H1 (cell line): ENCODE measurements around the gene XPNPEP3. TPM values are rescaled to one million over a fixed set of nuclear protein-coding genes. Genes with fewer than 3 reads are reported as not detected.

ENCODE experiments used
- ATF3 ChIP-seq: IDR thresholded peaks from 2 replicates; pipeline ENCODE4 v1.6.1; 2011; ENCODE audit warnings: low read depth, mild to moderate bottlenecking, low read length; ENCODE audit not compliant: insufficient read depth
- CEBPB ChIP-seq: IDR thresholded peaks from 2 replicates; pipeline ENCODE4 v1.6.1; 2012; ENCODE audit warnings: low read depth, low read length
- CHD1 ChIP-seq: IDR thresholded peaks from 2 replicates; pipeline ENCODE4 v1.6.1; 2012; ENCODE audit warnings: low read depth, low read length, improper control_type of control experiment
- MAFK ChIP-seq: IDR thresholded peaks from 2 replicates; pipeline ENCODE4 v1.6.1; 2012; ENCODE audit warnings: low read depth, mild to moderate bottlenecking, improper control_type of control experiment, low read length
- NANOG ChIP-seq: IDR thresholded peaks from 2 replicates; pipeline ENCODE4 v1.6.1; 2011; ENCODE audit warnings: low read length, low read depth, mild to moderate bottlenecking, inconsistent platforms; ENCODE audit not compliant: insufficient read depth, poor library complexity, severe bottlenecking
- RFX5 ChIP-seq: IDR thresholded peaks from 2 replicates; pipeline ENCODE4 v1.6.1; 2011; ENCODE audit warnings: low read depth, low read length, improper control_type of control experiment, borderline replicate concordance
- SIN3A ChIP-seq, 2 experiments: IDR thresholded peaks in 1 of 2; conservative IDR thresholded peaks in 1 of 2; 2 replicates each; pipeline ENCODE4 v1.6.1; 2011 to 2012; ENCODE audit warnings: low read length in 2 of 2, improper control_type of control experiment in 1 of 2, low read depth in 1 of 2, mild to moderate bottlenecking in 1 of 2
- polyA plus RNA-seq, 7 experiments: library from polyadenylated mRNA; depleted of rRNA in 3 of 7; stranded (reverse) in 5 of 7; unstranded in 2 of 7; fragments of >200 nt in 5 of 7; fragments of 200-250 nt in 2 of 7; gene quantifications; 1 replicate in 5 of 7; 2 replicates in 1 of 7; 4 replicates in 1 of 7; pipeline versions ENCODE4 v1.2.1 to v1.2.3, GENCODE V29; 2011 to 2013; ENCODE audit warnings: missing spikeins in 2 of 7, mixed read lengths in 2 of 7
- total RNA-seq: library from RNA; stranded (reverse); fragmentation: NEBNext Ultra II Directional; extraction: Animal tissue kit (Norgen Biotek cat#: 25700); gene quantifications from 2 replicates; pipeline ENCODE4 v1.2.1, GENCODE V29; 2021
- TF ChIP-seq, protein P1 (sequence below): IDR thresholded peaks from 2 replicates; pipeline ENCODE4 v1.6.1; 2012; ENCODE audit warnings: inconsistent platforms

The XPNPEP3 gene
- total and polyA plus RNA-seq, 2 of the 8 experiments (the other 6 are each of a cell fraction or from before 2014, with no cell fraction given): 25.8 to 29.2 TPM

DNA sequence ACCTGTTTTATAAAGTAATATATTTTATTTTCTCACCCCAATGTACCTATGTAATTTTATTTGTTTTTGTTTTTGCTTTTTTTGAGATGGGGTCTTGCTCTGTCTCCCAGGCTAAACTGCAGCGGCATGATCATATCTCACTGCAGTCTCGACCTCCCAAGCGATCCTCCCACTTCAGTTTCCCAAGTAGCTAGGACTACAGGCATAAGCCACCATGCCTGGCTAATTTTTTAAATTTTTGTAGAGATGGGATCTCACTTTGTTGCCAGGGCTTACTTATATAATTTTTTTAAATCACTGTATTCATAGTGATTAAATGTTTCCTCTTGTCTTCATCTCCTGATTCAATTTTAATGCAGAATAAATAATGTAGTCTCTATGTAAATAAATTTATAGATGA lies 18.2 kb downstream of the XPNPEP3 start (continued):
- TF ChIP-seq SIN3A (conservative IDR thresholded peaks at IDR 0.05 in 1 of 2, IDR thresholded peaks at IDR 0.05 in 1 of 2; ENCODE audit: low read depth in 1 of 2, low read length in 2 of 2) (no peak), CHD1 (no peak), CEBPB (no peak), RFX5 (no peak), MAFK (no peak), ATF3 (no peak), NANOG (no peak)
- TF ChIP-seq, protein P1, sequence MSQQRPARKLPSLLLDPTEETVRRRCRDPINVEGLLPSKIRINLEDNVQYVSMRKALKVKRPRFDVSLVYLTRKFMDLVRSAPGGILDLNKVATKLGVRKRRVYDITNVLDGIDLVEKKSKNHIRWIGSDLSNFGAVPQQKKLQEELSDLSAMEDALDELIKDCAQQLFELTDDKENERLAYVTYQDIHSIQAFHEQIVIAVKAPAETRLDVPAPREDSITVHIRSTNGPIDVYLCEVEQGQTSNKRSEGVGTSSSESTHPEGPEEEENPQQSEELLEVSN: no peak
